ENCODE data around the gene NAA20. TPM values are rescaled to one million over a fixed set of nuclear protein-coding genes. Genes with fewer than 3 reads are reported as not detected.
A peak's percentile ranks its signal among the peaks of the same experiment; 100 is the strongest.

Gene NAA20, protein sequence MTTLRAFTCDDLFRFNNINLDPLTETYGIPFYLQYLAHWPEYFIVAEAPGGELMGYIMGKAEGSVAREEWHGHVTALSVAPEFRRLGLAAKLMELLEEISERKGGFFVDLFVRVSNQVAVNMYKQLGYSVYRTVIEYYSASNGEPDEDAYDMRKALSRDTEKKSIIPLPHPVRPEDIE
- total RNA-seq (2016; rRNA removed; fragmentation: Illumina TruSeq; extraction: Trizol), result 82.8 and 114 TPM in 2 replicates
- total RNA-seq (2016; cell fraction: cytosol; rRNA removed; fragmentation: Illumina TruSeq; extraction: Trizol; ENCODE audit: low read depth), result 21.7 and 25.6 TPM in 2 replicates
- total RNA-seq (2016; cell fraction: insoluble cytoplasmic fraction; rRNA removed; fragmentation: Illumina TruSeq; extraction: Trizol), result 86.7 and 113 TPM in 2 replicates
- total RNA-seq (2016; cell fraction: membrane; rRNA removed; fragmentation: Illumina TruSeq; extraction: Trizol), result 37.5 and 43.6 TPM in 2 replicates
- total RNA-seq (2016; cell fraction: nucleus; rRNA removed; fragmentation: Illumina TruSeq; extraction: Trizol), result 54.4 and 60.1 TPM in 2 replicates
- 62.9 and 81.9 TPM in 2 replicates for polyA plus RNA-seq (2011; rRNA removed)
- 50.7 and 67.7 TPM in 2 replicates for polyA plus RNA-seq (2011; cell fraction: cytosol; rRNA removed)
- 23.7 and 25.9 TPM in 2 replicates for polyA plus RNA-seq (2011; cell fraction: nucleus; rRNA removed)
- polyA plus RNA-seq (2012), result 95.6 and 106 TPM in 2 replicates
- polyA plus RNA-seq (2016; cell fraction: cytosol; fragmentation: Illumina TruSeq; extraction: Trizol; ENCODE audit: low read depth), result 28.8 and 29.8 TPM in 2 replicates
- 148 and 163 TPM in 2 replicates for polyA plus RNA-seq (2016; cell fraction: insoluble cytoplasmic fraction; fragmentation: Illumina TruSeq; extraction: Trizol; ENCODE audit: low read depth)
- 36.9 and 37.4 TPM in 2 replicates for polyA plus RNA-seq (2016; cell fraction: membrane; fragmentation: Illumina TruSeq; extraction: Trizol; ENCODE audit: low read depth)
- polyA plus RNA-seq (2016; cell fraction: nucleus; fragmentation: Illumina TruSeq; extraction: Trizol; ENCODE audit: insufficient read depth, low read depth), result 119 and 123 TPM in 2 replicates
- 14.8 and 29.0 TPM in 2 replicates for polyA minus RNA-seq (2011; rRNA and poly(A)+ RNA removed; ENCODE audit: low replicate concordance)
- polyA minus RNA-seq (2011; cell fraction: cytosol; rRNA and poly(A)+ RNA removed), result 25.5 and 28.8 TPM in 2 replicates
- 45.3 and 48.5 TPM in 2 replicates for polyA minus RNA-seq (2011; cell fraction: nucleus; rRNA and poly(A)+ RNA removed)
- percentile 95 among the genes with signal in this experiment for Bru-seq, nascent RNA
- percentile 92 among the genes with signal in this experiment for BruChase-seq, experiment 1, labeled RNA remaining after a 6-hour chase
- percentile 93 among the genes with signal in this experiment for BruChase-seq, experiment 2, labeled RNA remaining after a 2-hour chase
- long read RNA-seq, experiment 1, transcript NAA20-201 (5 exons, 920 nt), result minor isoform, 8 of 143 reads
- long read RNA-seq, experiment 1, transcript NAA20-202 (6 exons, 1,260 nt), result major isoform, 112 of 143 reads
- long read RNA-seq, experiment 1, partial matches to known transcripts, result 5 of 143 reads
- long read RNA-seq, experiment 1, other reads (novel, unspliced or antisense), result 13 of 143 reads
- long read RNA-seq, experiment 2, transcript NAA20-202 (6 exons, 1,260 nt), result major isoform, 56 of 140 reads
- long read RNA-seq, experiment 2, transcript NAA20-205 (5 exons, 1,000 nt), result minor isoform, 9 of 140 reads
- long read RNA-seq, experiment 2, partial matches to known transcripts, result 4 of 140 reads
- long read RNA-seq, experiment 2, other reads (novel, unspliced or antisense), result 68 of 140 reads

DNA sequence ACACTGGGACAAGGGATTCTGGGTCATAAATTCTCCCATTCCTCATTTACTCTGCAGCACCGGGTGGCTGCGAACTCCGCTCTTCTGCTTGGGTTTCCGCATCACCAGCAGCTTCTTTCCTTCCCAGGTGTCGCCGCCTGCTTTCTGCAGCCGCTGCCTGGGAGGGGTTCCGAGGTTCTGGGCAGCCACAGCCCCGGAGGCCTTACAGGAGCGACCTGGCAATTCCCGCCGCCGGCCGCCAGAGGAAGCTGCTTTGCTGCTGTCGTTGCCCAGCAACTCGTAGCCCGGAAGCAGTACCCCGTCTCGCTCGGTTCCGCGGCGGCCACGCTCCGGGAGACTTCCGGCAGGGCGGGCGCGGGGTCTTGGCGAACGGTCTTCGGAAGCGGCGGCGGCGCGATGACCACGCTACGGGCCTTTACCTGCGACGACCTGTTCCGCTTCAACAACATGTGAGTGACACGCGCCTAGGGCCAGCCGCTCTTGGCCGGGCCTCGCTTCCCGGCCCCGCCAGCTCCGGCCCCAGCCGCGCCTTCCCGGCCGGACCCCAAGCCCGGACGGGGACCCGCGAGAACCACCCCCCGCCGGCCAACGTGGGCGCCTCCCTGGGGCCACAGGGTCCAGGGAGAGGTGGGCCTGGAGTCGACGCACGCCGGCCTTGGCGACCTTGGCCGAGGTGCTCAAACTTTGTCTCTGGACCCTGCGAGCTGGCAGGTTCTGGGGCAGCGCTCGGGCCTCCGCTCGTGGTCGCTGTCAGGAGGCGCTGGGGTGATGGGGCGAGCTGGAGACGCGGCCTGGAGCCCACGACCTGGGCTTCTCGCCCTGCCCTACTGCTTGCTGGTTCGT, at the start of gene NAA20:
TSS of gene NAA20 (plus strand) at position 362 of the 843 bp plus-strand sequence. CDS start at position 397, 35 bp downstream.
- H3K27me3 ChIP-seq (ENCODE audit: control insufficient read depth in 1 of 2, insufficient read depth in 2 of 2, low read length in 2 of 2), result no peaks in the 10 kb centered on the region; a peak in 1 of 5 replicates
- peaks cover 5% of the 10 kb centered on the region; the same call in 1 of the 2 replicates for H4K20me1 ChIP-seq (ENCODE audit: insufficient read depth, low read length)
- FAIRE-seq (peak; percentile 76), ATAC-seq (peak; percentile 96), DNase-seq (ENCODE audit: low spot score) (peak; percentile 94)
- CTCF ChIA-PET (ENCODE audit: low intra/inter-chr PET ratio, low total read pairs), result interaction anchor here (1.4 kb wide), 1 partner anchor 233 kb away, joined by 4 read pairs; no protein-coding TSS in a partner anchor
- H3K4me2 ChIP-seq (ENCODE audit: low read depth, low read length), result peak within 1 kb of the TSS; percentile 96
- POLR2A ChIA-PET, result interaction anchor here (0.7 to 4.2 kb wide), 13 partner anchors 9 to 258 kb away, joined by 3 to 53 read pairs (median 4); partner anchors contain the start of genes CFAP61 and CRNKL1
- peaks cover 76% of the 10 kb centered on the region for H3K4me1 ChIP-seq (ENCODE audit: insufficient read depth, low read length)
- H3K79me2 ChIP-seq (ENCODE audit: insufficient read depth, low read length), result peaks cover 49% of the 10 kb centered on the region
- in situ Hi-C loops (cut with HindIII; ENCODE audit: extremely low pct_ligation_motif_present, low pct_unique_long_range_greater_than_20kb), result no loop called here
- H3K9me3 ChIP-seq (ENCODE audit: low read length), result no peaks in the 10 kb centered on the region
- no peak within 1 kb of the TSS for H2AFZ ChIP-seq (ENCODE audit: low read length)
- H3K4me3 ChIP-seq (replicated peaks in 1 of 3; ENCODE audit: insufficient read depth in 1 of 3, low read depth in 2 of 3, low read length in 3 of 3), result peak within 1 kb of the TSS; percentile 72 to 95 (median 82)
- peak within 1 kb of the TSS; percentile 92 for H3K9ac ChIP-seq (ENCODE audit: insufficient read depth, low read depth, low read length)
- intact Hi-C loops (cut with micrococcal nuclease; ENCODE audit: unreplicated experiment), result loop anchor here (1.0 kb wide), 1 partner anchor 35 kb away; the partner anchor contains the start of genes CFAP61 and CRNKL1
- H3K36me3 ChIP-seq (replicated peaks in 1 of 2; ENCODE audit: control insufficient read depth in 1 of 2, insufficient read depth in 2 of 2, low read length in 2 of 2), result peaks cover 1 to 23% of the 10 kb centered on the region in 2 experiments; a peak in 4 of 5 replicates
- no TSS peak for BruUV-seq (replicated peaks)
- WGBS (ENCODE audit: low lambda C conversion rate), result under 1% methylated on average over 36 of the region's 81 CpGs
- peak within 1 kb of the TSS; percentile 82 for H3K27ac ChIP-seq (ENCODE audit: extremely low read length, insufficient read depth, low read length)
- TF ChIP-seq ZNF879 (CRISPR knock-in tag; IDR thresholded peaks at IDR 0.05) (peak; percentile 93), CHD4 (IDR thresholded peaks at IDR 0.05; ENCODE audit: borderline replicate concordance, low read length) (no peak), PPARG (CRISPR knock-in tag; conservative IDR thresholded peaks at IDR 0.05) (no peak; the same call in 1 of the 2 replicates), TCF7L2 (IDR thresholded peaks at IDR 0.05; ENCODE audit: low read depth, low read length) (no peak), ZNF253 (CRISPR knock-in tag; IDR thresholded peaks at IDR 0.05; ENCODE audit: borderline replicate concordance) (peak; percentile 95), ZBTB42 (CRISPR knock-in tag; IDR thresholded peaks at IDR 0.05) (peak; percentile 96), ZNF619 (CRISPR knock-in tag; IDR thresholded peaks at IDR 0.05) (peak; percentile 89), RFXANK (CRISPR knock-in tag; IDR thresholded peaks at IDR 0.05) (no peak; the same call in 1 of the 2 replicates), SMAD1 (CRISPR knock-in tag; IDR thresholded peaks at IDR 0.05; ENCODE audit: borderline replicate concordance, low read depth) (peak; percentile 94; the same call in 1 of the 2 replicates), DPF2 (CRISPR knock-in tag; IDR thresholded peaks at IDR 0.05; ENCODE audit: borderline replicate concordance, low read depth) (peak; percentile 43; the same call in 1 of the 2 replicates), ZNF10 (CRISPR knock-in tag; IDR thresholded peaks at IDR 0.05; ENCODE audit: borderline replicate concordance, low read depth) (no peak)
- TF ChIP-seq, protein P1, sequence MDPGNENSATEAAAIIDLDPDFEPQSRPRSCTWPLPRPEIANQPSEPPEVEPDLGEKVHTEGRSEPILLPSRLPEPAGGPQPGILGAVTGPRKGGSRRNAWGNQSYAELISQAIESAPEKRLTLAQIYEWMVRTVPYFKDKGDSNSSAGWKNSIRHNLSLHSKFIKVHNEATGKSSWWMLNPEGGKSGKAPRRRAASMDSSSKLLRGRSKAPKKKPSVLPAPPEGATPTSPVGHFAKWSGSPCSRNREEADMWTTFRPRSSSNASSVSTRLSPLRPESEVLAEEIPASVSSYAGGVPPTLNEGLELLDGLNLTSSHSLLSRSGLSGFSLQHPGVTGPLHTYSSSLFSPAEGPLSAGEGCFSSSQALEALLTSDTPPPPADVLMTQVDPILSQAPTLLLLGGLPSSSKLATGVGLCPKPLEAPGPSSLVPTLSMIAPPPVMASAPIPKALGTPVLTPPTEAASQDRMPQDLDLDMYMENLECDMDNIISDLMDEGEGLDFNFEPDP (CRISPR knock-in tag; conservative IDR thresholded peaks at IDR 0.05), result peak; percentile 76; the same call in 1 of the 2 replicates
- TF ChIP-seq, protein P2, sequence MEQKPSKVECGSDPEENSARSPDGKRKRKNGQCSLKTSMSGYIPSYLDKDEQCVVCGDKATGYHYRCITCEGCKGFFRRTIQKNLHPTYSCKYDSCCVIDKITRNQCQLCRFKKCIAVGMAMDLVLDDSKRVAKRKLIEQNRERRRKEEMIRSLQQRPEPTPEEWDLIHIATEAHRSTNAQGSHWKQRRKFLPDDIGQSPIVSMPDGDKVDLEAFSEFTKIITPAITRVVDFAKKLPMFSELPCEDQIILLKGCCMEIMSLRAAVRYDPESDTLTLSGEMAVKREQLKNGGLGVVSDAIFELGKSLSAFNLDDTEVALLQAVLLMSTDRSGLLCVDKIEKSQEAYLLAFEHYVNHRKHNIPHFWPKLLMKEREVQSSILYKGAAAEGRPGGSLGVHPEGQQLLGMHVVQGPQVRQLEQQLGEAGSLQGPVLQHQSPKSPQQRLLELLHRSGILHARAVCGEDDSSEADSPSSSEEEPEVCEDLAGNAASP (CRISPR knock-in tag; IDR thresholded peaks at IDR 0.05; ENCODE audit: borderline replicate concordance), result peak; percentile 82
